ENCODE measurements around the gene LCAT. TPM values are rescaled to one million over a fixed set of nuclear protein-coding genes. Genes with fewer than 3 reads are reported as not detected.

The LCAT gene
- total RNA-seq, 4 donors from 2014 or later, result 6.4 to 16.5 (median 12.1) TPM

DNA sequence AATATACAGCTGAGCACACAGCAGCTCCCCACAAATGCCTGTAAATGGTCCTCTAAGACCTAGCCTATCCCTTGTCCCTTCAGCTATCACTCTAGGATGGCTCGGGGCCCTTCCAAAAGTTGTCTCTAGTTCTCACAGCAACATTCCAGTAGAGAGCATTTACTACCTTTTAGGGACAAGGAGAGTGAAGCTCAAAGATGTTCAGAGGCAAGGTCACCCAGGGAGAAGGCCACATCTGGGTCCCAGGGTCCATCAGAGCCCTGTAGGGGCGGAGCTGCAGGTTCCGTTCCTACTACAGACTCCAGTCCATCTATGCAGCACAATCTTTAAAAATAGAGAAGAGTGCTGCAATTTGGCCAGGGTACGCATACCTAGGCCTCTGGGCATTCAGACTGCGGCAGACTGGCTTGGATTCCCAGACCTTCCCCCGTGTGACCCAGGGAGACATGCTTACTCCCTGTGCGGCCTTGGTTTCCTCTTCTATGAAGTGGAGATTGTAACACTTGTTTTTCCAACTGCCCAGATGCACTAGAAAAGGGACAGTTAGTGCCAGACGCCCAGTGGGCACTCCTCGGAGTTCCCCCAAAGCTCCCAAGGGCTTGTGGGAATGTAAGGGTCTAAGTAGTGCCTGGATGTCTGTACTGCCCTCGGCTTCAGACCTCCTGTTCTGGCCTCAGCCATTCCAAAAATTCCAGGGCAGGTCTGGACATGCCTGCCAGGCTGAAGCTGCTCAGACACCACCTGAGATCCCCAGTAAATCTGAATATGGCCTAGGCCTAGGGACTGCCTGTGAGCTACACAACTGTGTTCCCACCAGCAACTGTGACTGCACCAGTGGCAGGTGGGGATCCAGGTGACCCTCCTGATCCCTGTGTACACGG is 22.0 kb upstream of the LCAT start:
- WGBS, 2 donors, result 50 to 53% methylated on average over 8 to 11 of the region's 11 CpGs
- TF ChIP-seq, protein P1, sequence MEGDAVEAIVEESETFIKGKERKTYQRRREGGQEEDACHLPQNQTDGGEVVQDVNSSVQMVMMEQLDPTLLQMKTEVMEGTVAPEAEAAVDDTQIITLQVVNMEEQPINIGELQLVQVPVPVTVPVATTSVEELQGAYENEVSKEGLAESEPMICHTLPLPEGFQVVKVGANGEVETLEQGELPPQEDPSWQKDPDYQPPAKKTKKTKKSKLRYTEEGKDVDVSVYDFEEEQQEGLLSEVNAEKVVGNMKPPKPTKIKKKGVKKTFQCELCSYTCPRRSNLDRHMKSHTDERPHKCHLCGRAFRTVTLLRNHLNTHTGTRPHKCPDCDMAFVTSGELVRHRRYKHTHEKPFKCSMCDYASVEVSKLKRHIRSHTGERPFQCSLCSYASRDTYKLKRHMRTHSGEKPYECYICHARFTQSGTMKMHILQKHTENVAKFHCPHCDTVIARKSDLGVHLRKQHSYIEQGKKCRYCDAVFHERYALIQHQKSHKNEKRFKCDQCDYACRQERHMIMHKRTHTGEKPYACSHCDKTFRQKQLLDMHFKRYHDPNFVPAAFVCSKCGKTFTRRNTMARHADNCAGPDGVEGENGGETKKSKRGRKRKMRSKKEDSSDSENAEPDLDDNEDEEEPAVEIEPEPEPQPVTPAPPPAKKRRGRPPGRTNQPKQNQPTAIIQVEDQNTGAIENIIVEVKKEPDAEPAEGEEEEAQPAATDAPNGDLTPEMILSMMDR (IDR thresholded peaks at IDR 0.05), result no peak
- intact Hi-C loops (cut with DNase I; ENCODE audit: low total_unique reads), result no loop called here
- DNase-seq (ENCODE audit: low spot score in 2 of 2), result no peak
- no peak overlapping the region for H3K4me3 ChIP-seq (ENCODE audit: low read depth, poor library complexity, severe bottlenecking)

GRCh38 chr16:67964477-67965131 is 20.7 kb upstream of the LCAT start:
- 63 to 76% methylated on average over 6 of the region's 6 CpGs for WGBS, 2 donors
- TF ChIP-seq, protein P1 (IDR thresholded peaks at IDR 0.05), result no peak
- no peak for DNase-seq (ENCODE audit: low spot score in 2 of 2)
- intact Hi-C loops (cut with DNase I; ENCODE audit: low total_unique reads), result no loop called here
- H3K4me3 ChIP-seq (ENCODE audit: low read depth, poor library complexity, severe bottlenecking), result no peak overlapping the region

DNA sequence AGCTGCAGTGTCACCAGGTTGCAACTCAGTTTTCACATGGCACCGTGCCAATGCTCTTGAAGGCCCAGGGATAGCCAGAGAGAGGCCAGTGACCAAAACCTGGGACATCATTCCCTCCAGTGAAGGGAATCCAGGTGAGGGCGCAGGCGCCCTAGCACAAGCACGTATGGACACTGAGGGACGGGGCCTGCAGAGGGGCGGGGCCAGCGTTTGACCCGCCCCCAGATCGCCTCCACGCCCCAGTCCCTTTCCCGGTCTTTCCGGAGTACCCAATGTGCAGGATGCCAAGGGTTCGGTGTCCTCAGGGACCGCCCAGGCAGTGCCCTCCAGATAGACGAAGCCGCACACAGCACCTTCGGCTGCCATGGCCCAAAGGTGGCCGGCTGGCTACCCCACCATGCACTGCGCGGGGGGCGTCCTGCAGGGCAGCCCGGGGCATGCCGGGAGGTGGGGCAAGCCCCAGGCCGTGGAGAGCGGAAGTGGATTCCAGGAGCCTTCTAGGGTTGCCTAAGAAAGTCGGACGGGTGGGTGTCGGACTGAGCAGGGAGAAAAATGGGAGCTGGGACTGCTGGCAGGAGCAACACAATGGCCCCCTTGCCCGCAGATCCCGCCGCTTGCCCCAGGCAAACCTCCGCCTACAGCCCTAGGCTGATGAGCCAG is 19.9 kb upstream of the LCAT start:
- DNase-seq (ENCODE audit: low spot score in 2 of 2), result no peak
- intact Hi-C loops (cut with DNase I; ENCODE audit: low total_unique reads), result no loop called here
- H3K4me3 ChIP-seq (ENCODE audit: low read depth, poor library complexity, severe bottlenecking), result no peak overlapping the region
- 60 to 82% methylated on average over 11 to 28 of the region's 32 CpGs for WGBS, 2 donors
- TF ChIP-seq, protein P1 (IDR thresholded peaks at IDR 0.05), result no peak
- no peak for TF ChIP-seq POLR2A (IDR thresholded peaks at IDR 0.05)

DNA sequence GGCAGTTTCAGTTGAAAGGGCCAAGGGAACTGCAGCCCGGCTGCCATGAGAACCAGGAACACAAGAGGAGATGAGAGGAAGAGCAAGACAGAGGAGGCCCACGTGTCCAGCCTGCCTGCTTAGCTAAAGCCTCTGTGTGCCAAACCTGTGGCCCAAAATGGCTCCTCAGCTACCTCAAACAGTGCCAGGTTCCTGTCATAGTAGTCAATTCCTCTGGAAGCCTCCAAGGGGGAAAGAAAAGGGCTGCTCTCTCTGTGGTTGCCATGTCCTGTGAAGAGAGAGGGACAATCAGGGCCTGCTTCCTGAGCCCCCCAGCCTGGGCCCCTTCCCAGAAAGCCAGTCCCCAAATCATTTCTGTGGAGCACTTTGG is 19.4 kb upstream of the LCAT start:
- intact Hi-C loops (cut with DNase I; ENCODE audit: low total_unique reads), result no loop called here
- WGBS, 2 donors, result 59 to 65% methylated on average over 2 of the region's 2 CpGs
- no peak for TF ChIP-seq POLR2A (IDR thresholded peaks at IDR 0.05)
- TF ChIP-seq, protein P1 (IDR thresholded peaks at IDR 0.05), result no peak
- H3K4me3 ChIP-seq (ENCODE audit: low read depth, poor library complexity, severe bottlenecking), result no peak overlapping the region
- DNase-seq (ENCODE audit: low spot score in 2 of 2), result no peak

DNA sequence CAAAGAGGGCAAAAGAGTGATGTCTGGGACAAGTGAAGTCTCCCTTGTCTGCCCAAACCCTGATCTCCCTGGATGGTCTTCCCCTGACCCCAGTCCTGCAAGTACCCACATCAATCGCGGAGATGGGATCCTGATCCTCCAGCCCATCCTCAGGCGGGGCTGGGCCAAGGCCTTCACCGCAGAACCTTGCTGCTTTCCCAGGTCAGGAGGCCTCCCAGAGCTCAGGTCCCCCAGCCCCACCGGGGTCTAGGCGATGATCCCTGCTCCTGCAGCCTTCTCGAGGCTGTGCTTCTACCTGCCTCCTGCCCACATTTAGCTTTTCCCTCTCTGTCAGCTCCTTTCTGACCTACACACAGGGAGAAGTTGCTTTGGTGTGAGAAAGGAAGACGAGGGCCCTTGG is 18.2 kb upstream of the LCAT start:
- no peak for DNase-seq (ENCODE audit: low spot score in 2 of 2)
- H3K4me3 ChIP-seq (ENCODE audit: low read depth, poor library complexity, severe bottlenecking), result no peak overlapping the region
- WGBS, 2 donors, result 69 to 77% methylated on average over 8 of the region's 8 CpGs
- TF ChIP-seq POLR2A (IDR thresholded peaks at IDR 0.05), result no peak
- TF ChIP-seq, protein P1 (IDR thresholded peaks at IDR 0.05), result no peak
- intact Hi-C loops (cut with DNase I; ENCODE audit: low total_unique reads), result no loop called here
